Transverse colon (tissue), 4 donors: Measurements from ENCODE around the gene TXNDC16. TPM values are rescaled to one million over a fixed set of nuclear protein-coding genes. Genes with fewer than 3 reads are reported as not detected.

Experiments used
- DNase-seq: peaks from one replicate; pipeline ENCODE4 v3.0.0-alpha.2; 2019
- H3K27ac ChIP-seq, 4 donors: fragments of 200-600 bp; sonication (generic); 2 replicates each; pipeline ENCODE4 v1.5.1; 2016 to 2018; ENCODE audit warnings: inconsistent platforms in 4 of 4
- H3K27me3 ChIP-seq: fragments of 200-600 bp; sonication (generic); 2 replicates; pipeline ENCODE4 v1.5.1; 2017; ENCODE audit warnings: inconsistent platforms
- H3K36me3 ChIP-seq, 4 donors: fragments of 200-600 bp; sonication (generic); 2 replicates each; pipeline ENCODE4 v1.5.1; 2017 to 2019; ENCODE audit warnings: inconsistent platforms in 4 of 4
- H3K4me1 ChIP-seq, 4 donors: fragments of 200-600 bp; sonication (generic); 2 replicates each; pipeline ENCODE4 v1.5.1; 2017 to 2020; ENCODE audit warnings: inconsistent platforms in 4 of 4
- H3K4me3 ChIP-seq, 4 donors: fragments of 200-600 bp; sonication (generic); 1 replicate in 1 of 4; 2 replicates in 3 of 4; pipeline versions ENCODE4 v1.5.1 to v1.6.1; 2017 to 2019; ENCODE audit warnings: inconsistent platforms in 4 of 4
- H3K9me3 ChIP-seq, 2 donors: fragments of 200-600 bp; sonication (generic); 2 replicates each; pipeline ENCODE4 v1.5.1; 2017 to 2019; ENCODE audit warnings: inconsistent platforms in 2 of 2
- CTCF ChIP-seq, 5 experiments: fragments of 200-600 bp in 3 of 5; fragments of 450-650 bp in 2 of 5; sonication (generic) in 3 of 5; IDR thresholded peaks; 1 replicate in 2 of 5; 2 replicates in 3 of 5; pipeline ENCODE4 v1.5.1; 2016 to 2017; ENCODE audit warnings: antibody characterized with exemption in 5 of 5, inconsistent platforms in 3 of 5, mild to moderate bottlenecking in 2 of 5, moderate library complexity in 1 of 5
- EP300 ChIP-seq: sonication (generic); formaldehyde crosslinking; IDR thresholded peaks from one replicate; pipeline ENCODE4 v1.6.1; 2017; ENCODE audit warnings: antibody characterized with exemption, low read depth
- POLR2A ChIP-seq: fragments of 450-650 bp; IDR thresholded peaks from one replicate; pipeline ENCODE4 v1.6.1; 2016; ENCODE audit warnings: antibody characterized with exemption, mild to moderate bottlenecking, moderate library complexity
- POLR2AphosphoS5 ChIP-seq, 3 donors: sonication (generic); formaldehyde crosslinking; IDR thresholded peaks; one replicate each; pipeline ENCODE4 v1.6.1; 2016; ENCODE audit warnings: antibody characterized with exemption in 3 of 3
- WGBS, 2 donors: methylation state at CpG; one replicate each; pipeline ENCODE4 v1.1.5; 2018; ENCODE audit warnings: low coverage in 1 of 2; 5-methylcytosine and 5-hydroxymethylcytosine counted together
- in situ Hi-C, 4 donors: fragments of 200-750 bp; cut with MboI; loops; one replicate each; pipeline versions ENCODE4 v1.15.0 to v1.15.1; 2017; ENCODE audit warnings: low sequenced_read_pairs in 3 of 4, low pct_ligation_motif_present in 1 of 4, low pct_unique_long_range_greater_than_20kb in 1 of 4
- intact Hi-C: fragments of 100-400 bp; cut with DNase I; formaldehyde crosslinking; loops from one replicate; pipeline ENCODE4 v1.15.1; 2023; ENCODE audit warnings: low total_unique reads
- total RNA-seq, 4 donors: library from RNA; depleted of rRNA; stranded (reverse); fragments of >200 nt; gene quantifications; one replicate each; pipeline ENCODE4 v1.1.0, GENCODE V29; 2016

The TXNDC16 gene
- total RNA-seq, 4 donors from 2014 or later = 5.6 to 11.1 (median 7.1) TPM; not detected in 1

DNA sequence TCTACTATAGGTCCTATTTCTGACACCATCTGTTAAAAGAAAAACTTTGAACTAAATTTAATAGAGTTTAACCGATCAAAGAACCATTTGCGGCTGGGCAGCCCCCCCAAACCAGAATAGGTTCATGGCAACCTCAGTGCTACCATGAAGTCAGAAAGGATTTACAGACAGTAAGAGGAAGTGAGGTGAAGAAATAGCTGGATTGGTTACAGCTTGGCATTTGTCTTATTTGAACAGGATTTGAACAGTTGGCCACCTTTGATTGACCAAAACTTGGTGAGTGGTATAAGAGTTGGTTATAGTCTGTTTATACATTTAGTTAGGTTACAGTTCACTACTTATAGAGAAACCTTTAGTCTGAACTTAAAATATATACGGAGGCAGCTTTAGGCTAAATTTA lies 88.9 kb downstream of the TXNDC16 start:
- Histone ChIP-seq H3K27ac (no peak overlapping the region), H3K4me1 (no peaks in the 10 kb centered on the region), H3K9me3 (peaks cover 4% of the 10 kb centered on the region in 2 donors), H3K27me3 (no peaks in the 10 kb centered on the region), H3K36me3 (peaks cover 0 to 12% (median 0%) of the 10 kb centered on the region in 4 donors), H3K4me3 (no peak overlapping the region)
- no peak for DNase-seq
- in situ Hi-C loops = no loop called here
- no peak for TF ChIP-seq EP300
- no peak for TF ChIP-seq POLR2AphosphoS5 (IDR thresholded peaks at IDR 0.05)
- no peak for TF ChIP-seq POLR2A
- WGBS, 2 donors = 93% methylated on average over 1 to 3 of the region's 3 CpGs
- intact Hi-C loops = no loop called here

DNA sequence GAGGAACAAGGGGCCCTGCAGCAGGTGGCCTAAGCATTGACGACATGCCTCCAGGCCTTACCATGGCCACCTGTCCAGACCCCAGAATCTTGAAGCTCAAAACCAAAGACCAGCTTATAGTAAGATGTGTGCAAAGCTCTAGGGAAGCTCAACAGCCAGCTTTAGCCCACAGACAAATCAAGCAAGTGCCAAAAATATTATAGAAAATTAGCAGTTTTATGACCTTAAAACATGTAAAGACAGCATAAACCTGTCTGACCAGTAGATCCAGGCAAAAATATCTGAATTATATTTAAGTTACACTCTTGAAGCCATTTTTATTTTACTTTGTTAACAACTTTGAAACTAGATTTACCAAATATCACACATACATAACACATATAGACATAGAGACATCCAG lies 90.6 kb downstream of the TXNDC16 start:
- intact Hi-C loops = no loop called here

GRCh38 chr14:52458721-52459085 lies 93.6 kb downstream of the TXNDC16 start:
- Histone ChIP-seq H3K9me3 (peaks cover 4% of the 10 kb centered on the region in 2 donors), H3K4me3 (no peak overlapping the region), H3K4me1 (no peaks in the 10 kb centered on the region), H3K27ac (no peak overlapping the region), H3K27me3 (no peaks in the 10 kb centered on the region), H3K36me3 (peaks cover 0 to 18% (median 0%) of the 10 kb centered on the region in 4 donors)
- DNase-seq = no peak
- 91 to 93% methylated on average over 1 of the region's 1 CpG for WGBS, 2 donors
- in situ Hi-C loops (no loop called here), intact Hi-C loops (no loop called here)
- TF ChIP-seq EP300 = no peak
- TF ChIP-seq CTCF (IDR thresholded peaks at IDR 0.05) = no peak
- no peak for TF ChIP-seq POLR2A
- TF ChIP-seq POLR2AphosphoS5 (IDR thresholded peaks at IDR 0.05) = no peak

More for the DNA sequence above, 90.6 kb downstream of the TXNDC16 start:
- Histone ChIP-seq H3K4me1 (no peaks in the 10 kb centered on the region), H3K27me3 (no peaks in the 10 kb centered on the region), H3K9me3 (peaks cover 4% of the 10 kb centered on the region in 2 donors), H3K27ac (no peak overlapping the region), H3K36me3 (peaks cover 0 to 12% (median 0%) of the 10 kb centered on the region in 4 donors), H3K4me3 (no peak overlapping the region)
- TF ChIP-seq EP300 (no peak), CTCF (IDR thresholded peaks at IDR 0.05) (no peak), POLR2AphosphoS5 (IDR thresholded peaks at IDR 0.05) (no peak), POLR2A (no peak)
- no peak for DNase-seq
- in situ Hi-C loops = no loop called here
- 100% methylated on average over 1 of the region's 1 CpG for whole genome bisulfite sequencing, 2 donors

GRCh38 chr14:52457411-52457810 lies 94.9 kb downstream of the TXNDC16 start:
- in situ Hi-C loops (no loop called here), intact Hi-C loops (no loop called here)
- Histone ChIP-seq H3K27ac (no peak overlapping the region), H3K27me3 (no peaks in the 10 kb centered on the region), H3K9me3 (peaks cover 4% of the 10 kb centered on the region in 2 donors), H3K4me1 (no peaks in the 10 kb centered on the region), H3K36me3 (peaks cover 0 to 24% (median 0%) of the 10 kb centered on the region in 4 donors), H3K4me3 (no peak overlapping the region)
- DNase-seq = no peak
- TF ChIP-seq POLR2AphosphoS5 (IDR thresholded peaks at IDR 0.05) (no peak), EP300 (no peak), CTCF (IDR thresholded peaks at IDR 0.05) (no peak), POLR2A (no peak)
